PC-3 (cell line): ENCODE results near the gene PLXNB1. TPM values are rescaled to one million over a fixed set of nuclear protein-coding genes. Genes with fewer than 3 reads are reported as not detected.

Experiments used
- ATAC-seq: fragments of 200-7000 bp; cut with Tn5 transposase; 2 replicates; pipeline ENCODE4 v1.9.1; 2020; ENCODE audit warnings: mild to moderate bottlenecking, moderate library complexity
- BruUV-seq: library from RNA; stranded (reverse); fragments of 400-500 nt; replicated peaks from 2 replicates; lab custom pipeline; 2021; lab: Mats Ljungman, UMichigan
- CTCF ChIA-PET: fragments of 300-600 bp; sonication (Branson Sonifier 250); formaldehyde crosslinking; loops from one replicate; lab custom pipeline; 2022; ENCODE audit warnings: antibody characterized with exemption; lab: Charles Lee
- POLR2A ChIA-PET: fragments of 300-600 bp; sonication (Branson Sonifier 250); formaldehyde crosslinking; loops from one replicate; lab custom pipeline; 2022; ENCODE audit warnings: antibody characterized with exemption; ENCODE audit not compliant: unreplicated experiment; lab: Charles Lee
- DNase-seq: peaks from one replicate; pipeline ENCODE4 v3.0.0-alpha.2; 2015
- H2AFZ ChIP-seq: fragments of 300-600 bp; sonication (generic); 2 replicates; pipeline ENCODE4 v1.6.0; 2016; ENCODE audit warnings: antibody characterized with exemption, low read length
- H3F3A ChIP-seq: fragments of 300-600 bp; sonication (generic); one replicate; pipeline ENCODE4 v1.6.0; 2017; ENCODE audit warnings: antibody characterized with exemption, low read length, control low read depth, mild to moderate bottlenecking; ENCODE audit not compliant: unreplicated experiment
- H3K27ac ChIP-seq: fragments of 300-600 bp; sonication (generic); 2 replicates; pipeline ENCODE4 v1.5.1; 2016; ENCODE audit warnings: mild to moderate bottlenecking, low read length
- H3K27me3 ChIP-seq: fragments of 300-600 bp; sonication (generic); 2 replicates; pipeline ENCODE4 v1.6.1; 2016; ENCODE audit warnings: low read length, mixed read lengths
- H3K36me3 ChIP-seq: fragments of 300-600 bp; sonication (generic); 2 replicates; pipeline ENCODE4 v1.6.1; 2016; ENCODE audit warnings: low read depth, mixed run types, low read length, mixed read lengths
- H3K4me1 ChIP-seq: fragments of 300-600 bp; sonication (generic); 2 replicates; pipeline ENCODE4 v1.5.1; 2016; ENCODE audit warnings: low read length; ENCODE audit not compliant: insufficient read depth
- H3K4me2 ChIP-seq: fragments of 300-600 bp; sonication (generic); 2 replicates; pipeline ENCODE4 v1.6.0; 2016; ENCODE audit warnings: low read length
- H3K4me3 ChIP-seq: fragments of 300-600 bp; sonication (generic); 2 replicates; pipeline ENCODE4 v1.5.1; 2016; ENCODE audit warnings: mild to moderate bottlenecking, low read length, mixed read lengths
- H3K79me2 ChIP-seq: fragments of 300-600 bp; sonication (generic); 2 replicates; pipeline ENCODE4 v1.6.1; 2017; ENCODE audit warnings: low read length, mixed read lengths
- H3K9ac ChIP-seq: fragments of 300-600 bp; sonication (generic); 2 replicates; pipeline ENCODE4 v1.6.0; 2016; ENCODE audit warnings: mild to moderate bottlenecking, low read length
- H3K9me2 ChIP-seq: fragments of 300-600 bp; sonication (generic); replicated peaks from 2 replicates; pipeline ENCODE4 v1.6.1; 2016; ENCODE audit warnings: mixed run types, low read length, mixed read lengths
- H3K9me3 ChIP-seq: fragments of 300-600 bp; sonication (generic); 2 replicates; pipeline ENCODE4 v1.6.1; 2016; ENCODE audit warnings: low read length, mixed read lengths
- H4K20me1 ChIP-seq: fragments of 300-600 bp; sonication (generic); 2 replicates; pipeline ENCODE4 v1.6.1; 2016; ENCODE audit warnings: low read length, mixed read lengths
- CTCF ChIP-seq: fragments of 300-600 bp; sonication (generic); conservative IDR thresholded peaks from 2 replicates; pipeline ENCODE4 v1.5.1; 2017; ENCODE audit warnings: antibody characterized with exemption, low read depth, mild to moderate bottlenecking, low read length
- EZH2 ChIP-seq: fragments of 300-600 bp; sonication (generic); IDR thresholded peaks from one replicate; pipeline ENCODE4 v1.6.1; 2017; ENCODE audit warnings: antibody characterized with exemption, mild to moderate bottlenecking, low read length; ENCODE audit not compliant: unreplicated experiment
- EZH2phosphoT487 ChIP-seq: fragments of 300-600 bp; sonication (generic); IDR thresholded peaks from 2 replicates; pipeline ENCODE4 v1.6.1; 2018; ENCODE audit warnings: mild to moderate bottlenecking, antibody characterized with exemption, low read length, borderline replicate concordance
- intact Hi-C: fragments of 100-400 bp; cut with micrococcal nuclease; formaldehyde crosslinking; loops from 2 replicates; pipeline ENCODE4 v1.9.0; 2023
- total RNA-seq: library from RNA; depleted of rRNA; stranded (reverse); fragments of >200 nt; gene quantifications from 2 replicates; pipeline ENCODE4 v1.2.3, GENCODE V29; 2014

Gene PLXNB1
- total RNA-seq, 1 experiment from 2014 or later, result 35.4 TPM

- Histone ChIP-seq H3F3A (no peaks in the 10 kb centered on the region), H3K4me1 (peaks cover 31% of the 10 kb centered on the region), H3K27ac (peak overlapping the region; percentile 99), H3K9ac (peak overlapping the region; percentile 96), H2AFZ (peak overlapping the region; percentile 27; the same call in 1 of the 2 replicates), H3K36me3 (peaks cover 13% of the 10 kb centered on the region; the same call in 1 of the 2 replicates), H3K9me2 (no peaks in the 10 kb centered on the region), H4K20me1 (no peaks in the 10 kb centered on the region), H3K9me3 (no peaks in the 10 kb centered on the region), H3K4me3 (peak overlapping the region; percentile 51), H3K27me3 (no peaks in the 10 kb centered on the region), H3K79me2 (peaks cover 54% of the 10 kb centered on the region), H3K4me2 (peak overlapping the region; percentile 80)
- TF ChIP-seq CTCF (no peak), EZH2phosphoT487 (no peak), EZH2 (no peak)
- DNase-seq (no peak), ATAC-seq (peak; percentile 4)
- ChIA-PET POLR2A (interaction anchor here (0.7 kb wide), 1 partner anchor 76 kb away, joined by 3 read pairs; no protein-coding TSS in a partner anchor), CTCF (interaction anchor here (0.6 kb wide), 1 partner anchor 22 kb away, joined by 3 read pairs; no protein-coding TSS in a partner anchor)
- no TSS peak for BruUV-seq
- intact Hi-C loops, result no loop called here
These were observed 36.7 kb upstream of the PLXNB1 start for GRCh38 chr3:48466386-48467109.

- H3K36me3 ChIP-seq, result peaks cover 17% of the 10 kb centered on the region; the same call in 1 of the 2 replicates
- peak overlapping the region; percentile 27; the same call in 1 of the 2 replicates for H2AFZ ChIP-seq
- H4K20me1 ChIP-seq, result no peaks in the 10 kb centered on the region
- no peaks in the 10 kb centered on the region for H3F3A ChIP-seq
- H3K4me2 ChIP-seq, result peak overlapping the region; percentile 80
- H3K4me1 ChIP-seq, result peaks cover 31% of the 10 kb centered on the region
- DNase-seq (peak; percentile 99), ATAC-seq (peak; percentile 94)
- TSS peak; percentile 48 for BruUV-seq
- peak overlapping the region; percentile 51 for H3K4me3 ChIP-seq
- no peaks in the 10 kb centered on the region for H3K9me2 ChIP-seq
- H3K79me2 ChIP-seq, result peaks cover 46% of the 10 kb centered on the region
- H3K27me3 ChIP-seq, result no peaks in the 10 kb centered on the region
- POLR2A ChIA-PET, result interaction anchor here (0.6 to 0.7 kb wide), 2 partner anchors 77 to 472 kb away, joined by 3 to 9 read pairs; no protein-coding TSS in a partner anchor
- no peaks in the 10 kb centered on the region for H3K9me3 ChIP-seq
- H3K27ac ChIP-seq, result peak overlapping the region; percentile 99
- CTCF ChIA-PET, result no interaction called here
- H3K9ac ChIP-seq, result peak overlapping the region; percentile 96
- intact Hi-C loops, result loop anchor here (1.0 kb wide), 3 partner anchors 42 to 220 kb away; partner anchors contain the start of gene NCKIPSD
- TF ChIP-seq EZH2 (no peak), EZH2phosphoT487 (no peak), CTCF (peak; percentile 94)
These were observed 35.9 kb upstream of the PLXNB1 start for GRCh38 chr3:48465531-48466378.
